ENCODE results near the gene LHFPL3.

Gene LHFPL3

DNA sequence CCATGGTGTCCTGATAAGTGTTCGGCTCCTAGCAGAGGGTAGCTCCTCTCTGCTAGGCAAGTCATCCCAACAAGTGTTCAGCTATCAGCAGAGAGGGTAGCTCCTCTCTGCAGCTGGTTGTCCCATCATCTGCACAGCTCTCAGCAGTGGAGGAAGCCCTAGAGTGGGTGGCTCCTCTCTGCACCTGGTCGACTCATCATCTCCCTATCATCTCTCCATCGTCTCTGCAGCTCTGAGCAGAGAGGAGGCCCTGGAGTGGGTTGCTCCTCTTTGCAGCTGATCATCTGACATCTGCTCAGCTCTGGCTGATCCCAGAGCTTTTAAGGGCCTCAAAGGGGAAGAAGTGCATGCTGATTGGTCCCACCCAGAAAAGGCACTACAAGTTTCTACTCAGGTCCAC is 485.7 kb downstream of the LHFPL3 start:
- intact Hi-C loops (cut with DNase I): no loop called here
- peak in 35 of 42 donors; percentile 3 to 88 (median 49) for DNase-seq

DNA sequence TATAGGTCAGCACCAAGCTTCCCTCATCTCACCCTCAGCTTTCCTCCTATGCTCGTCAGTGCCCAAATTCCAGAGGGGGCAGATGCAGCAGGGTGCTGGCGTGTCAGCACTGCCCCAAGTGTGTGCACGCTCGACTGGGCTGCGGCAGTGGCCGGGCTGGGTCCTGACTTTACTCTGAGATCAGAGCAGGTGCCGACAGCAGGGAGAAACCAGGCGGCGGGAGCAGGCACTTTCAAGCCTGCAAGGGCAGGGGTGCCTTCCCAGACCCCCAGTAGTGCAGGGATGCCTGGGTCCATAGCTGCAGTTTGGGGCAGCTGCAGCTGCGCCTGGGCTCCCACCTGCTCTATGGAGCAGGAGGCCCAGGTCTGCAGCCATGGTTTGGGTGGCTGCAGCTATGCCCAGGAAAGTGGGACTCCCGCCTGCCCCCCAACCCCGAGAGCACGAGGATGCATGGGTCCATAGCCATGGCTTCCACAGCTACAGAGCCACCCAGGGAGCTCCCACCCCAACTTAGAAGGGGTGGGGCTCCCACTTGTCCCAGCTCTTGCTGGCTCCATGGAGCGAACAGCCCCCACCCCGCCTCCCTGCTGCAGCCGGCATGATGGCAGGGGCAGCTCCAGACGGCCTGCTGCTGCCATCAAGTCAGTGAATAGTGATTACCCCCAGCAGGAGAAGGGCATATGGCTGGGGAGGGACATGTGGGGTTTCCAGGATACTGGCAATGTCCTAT is 486.4 kb downstream of the LHFPL3 start:
- intact Hi-C loops (cut with DNase I): no loop called here
- DNase-seq: peak in 2 of 42 donors; percentile 21 to 24

GRCh38 chr7:104816537-104816936 is 488.1 kb downstream of the LHFPL3 start:
- no peak for DNase-seq
- intact Hi-C loops (cut with DNase I): no loop called here

DNA sequence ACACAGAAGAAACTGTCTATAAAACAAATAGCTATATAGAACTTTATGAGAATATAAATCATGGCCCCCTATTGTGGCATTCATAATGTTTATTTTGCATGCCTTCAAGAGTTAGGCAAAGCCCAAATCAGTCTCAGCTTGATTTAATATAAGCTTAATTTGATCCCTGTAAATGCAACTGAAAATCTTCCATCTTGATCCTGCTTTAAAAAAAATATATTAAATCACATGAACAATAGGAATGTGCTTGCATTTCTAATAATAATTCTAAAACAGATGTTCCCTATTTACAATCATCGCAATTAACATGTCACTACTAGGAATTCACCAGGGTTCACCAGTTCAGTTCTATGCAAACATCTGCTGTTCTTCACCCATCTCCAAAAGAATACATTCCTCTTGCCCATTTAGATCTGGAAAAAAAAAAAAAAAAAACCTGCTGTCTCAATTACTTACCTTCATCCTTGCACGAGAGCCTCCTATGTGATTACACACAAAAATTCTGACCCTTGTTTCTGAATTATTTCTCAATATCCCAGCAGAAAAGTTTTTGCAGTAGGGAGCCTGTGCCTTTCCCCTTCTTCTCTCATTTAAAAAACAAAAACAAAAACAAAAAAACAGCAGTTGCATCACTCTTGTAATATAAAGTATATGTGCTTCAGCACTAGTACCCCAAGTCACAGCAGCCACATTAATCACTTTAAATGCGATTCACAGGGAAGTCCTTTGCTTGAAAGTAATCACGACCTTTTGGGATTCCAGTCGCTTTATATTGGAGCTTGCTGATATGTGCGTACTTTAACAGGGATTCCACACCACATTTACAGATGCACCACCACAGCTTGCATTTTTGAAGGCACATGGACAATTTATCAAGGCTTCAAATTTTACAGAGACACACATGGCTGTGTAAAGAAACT is 490.8 kb downstream of the LHFPL3 start:
- DNase-seq: no peak
- intact Hi-C loops (cut with DNase I): no loop called here

DNA sequence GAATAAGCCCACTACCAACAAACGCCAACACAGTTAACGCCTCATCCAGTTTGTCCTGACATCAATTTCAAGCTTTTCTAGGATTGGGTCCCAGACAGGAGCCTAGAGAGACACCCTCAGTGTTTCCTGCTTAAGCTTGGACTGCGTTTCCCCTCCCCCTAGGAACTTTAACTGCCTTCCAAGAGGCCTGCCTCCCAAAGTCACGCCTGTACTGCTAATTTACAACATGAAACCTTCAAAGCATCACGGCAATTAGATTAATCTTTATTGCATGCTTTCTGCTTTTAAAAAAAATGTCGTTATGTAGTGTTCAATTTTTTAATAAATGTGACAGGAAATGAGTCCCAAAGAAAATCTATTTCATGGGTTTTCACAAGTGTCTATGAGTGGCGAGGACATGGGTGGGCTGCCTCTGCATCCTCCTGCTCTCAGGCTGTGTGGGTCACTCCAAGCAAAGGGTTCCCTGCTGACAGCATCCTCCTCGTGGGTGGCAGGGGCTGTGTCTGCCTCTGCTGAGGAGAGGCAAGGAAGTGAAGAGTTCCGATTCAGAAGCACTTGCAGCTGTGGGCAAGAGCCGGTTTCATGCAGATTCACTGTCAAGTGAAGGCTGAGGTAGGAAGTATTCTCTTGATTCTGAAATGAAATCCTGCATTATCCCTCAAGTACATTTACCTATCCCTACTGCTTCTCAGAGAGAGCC is 492.6 kb downstream of the LHFPL3 start:
- intact Hi-C loops (cut with DNase I): no loop called here
- DNase-seq: peak in 7 of 42 donors; percentile 24 to 59 (median 31)

DNA sequence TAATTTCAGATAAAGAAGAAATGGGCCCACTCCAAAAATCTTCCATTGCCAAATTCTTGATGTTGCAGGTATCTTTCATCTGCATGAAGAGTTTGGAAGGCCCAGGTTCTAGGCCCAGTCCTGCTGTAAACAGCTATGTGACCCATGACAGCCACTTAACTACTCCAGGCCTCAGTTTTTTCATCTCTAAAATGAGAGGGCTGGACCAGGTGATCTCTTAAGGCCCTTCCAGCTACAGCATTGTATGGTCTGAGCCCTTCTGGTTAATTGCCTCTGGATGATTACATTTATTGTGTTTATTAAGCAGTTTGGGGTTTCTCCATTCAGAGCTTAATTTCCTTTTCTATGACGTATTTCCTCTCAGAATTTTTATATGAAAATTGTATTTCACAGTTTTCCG is 494.8 kb downstream of the LHFPL3 start:
- DNase-seq: no peak
- intact Hi-C loops (cut with DNase I): no loop called here

GRCh38 chr7:104825099-104825498 is 496.7 kb downstream of the LHFPL3 start:
- intact Hi-C loops (cut with DNase I): no loop called here
- DNase-seq: no peak

DNA sequence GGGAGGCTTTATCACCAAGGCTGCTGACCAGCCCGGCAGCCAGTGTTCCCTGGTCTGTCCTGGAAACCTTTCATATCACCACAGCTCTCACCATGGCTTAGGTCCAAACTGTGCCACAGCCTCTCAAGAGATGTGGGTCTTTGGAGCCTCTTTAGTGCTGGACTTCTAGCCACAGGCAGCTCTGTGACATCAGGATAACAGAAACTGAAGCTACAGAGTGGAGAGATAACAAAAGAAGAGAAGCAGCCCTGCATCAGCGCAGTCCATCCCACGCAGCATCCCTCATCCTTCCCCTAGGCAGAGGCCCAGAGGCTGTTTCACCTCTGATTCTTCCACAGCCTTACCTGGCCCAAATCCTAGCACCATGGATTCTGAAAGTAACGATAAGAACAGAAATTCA is 497.7 kb downstream of the LHFPL3 start:
- DNase-seq: no peak
- intact Hi-C loops (cut with DNase I): no loop called here

DNA sequence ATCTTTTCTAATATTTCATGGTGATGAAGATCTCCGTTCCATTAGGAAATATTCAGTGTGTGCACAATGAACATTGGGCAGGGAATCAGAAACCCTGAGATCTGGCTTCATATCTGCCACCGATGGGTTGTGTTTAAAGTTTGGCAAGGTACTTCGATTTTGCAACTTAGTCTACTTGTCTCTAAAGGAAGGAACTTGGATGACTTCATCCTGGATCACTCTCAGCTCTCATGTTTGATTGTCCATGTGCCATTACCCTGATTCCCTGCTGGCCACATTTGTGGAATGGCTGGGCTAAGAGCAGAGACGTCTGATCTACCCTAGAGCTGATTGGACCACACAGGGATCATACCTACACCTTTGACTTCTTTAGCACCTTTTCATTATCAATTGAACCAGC is 508.6 kb downstream of the LHFPL3 start:
- intact Hi-C loops (cut with DNase I): no loop called here
- no peak for DNase-seq

- DNase-seq: no peak
- intact Hi-C loops (cut with DNase I): no loop called here
Observed at GRCh38 chr7:104838537-104839299, 510.3 kb downstream of the LHFPL3 start.

DNA sequence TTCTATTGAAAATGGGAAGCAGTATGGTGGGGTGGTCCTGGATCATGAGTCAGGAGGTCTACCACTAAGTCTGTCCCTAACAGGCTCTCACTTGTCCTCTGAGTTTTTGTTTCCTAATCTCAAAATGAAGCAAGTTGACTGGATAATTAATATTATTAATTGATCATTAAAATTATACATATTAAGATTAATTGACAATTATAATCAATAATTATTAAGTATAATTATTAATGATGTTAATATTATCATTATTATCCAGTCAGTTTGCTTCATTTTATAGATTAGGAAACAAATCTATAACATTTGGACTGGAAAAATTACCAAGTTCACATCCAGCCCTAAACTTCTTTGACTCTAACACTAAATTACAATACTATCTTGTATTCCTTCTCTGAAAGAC is 511.4 kb downstream of the LHFPL3 start:
- intact Hi-C loops (cut with DNase I): loop anchor here (10.0 kb wide), 1 partner anchor 45 kb away; no protein-coding TSS in a partner anchor
- no peak for DNase-seq

DNA sequence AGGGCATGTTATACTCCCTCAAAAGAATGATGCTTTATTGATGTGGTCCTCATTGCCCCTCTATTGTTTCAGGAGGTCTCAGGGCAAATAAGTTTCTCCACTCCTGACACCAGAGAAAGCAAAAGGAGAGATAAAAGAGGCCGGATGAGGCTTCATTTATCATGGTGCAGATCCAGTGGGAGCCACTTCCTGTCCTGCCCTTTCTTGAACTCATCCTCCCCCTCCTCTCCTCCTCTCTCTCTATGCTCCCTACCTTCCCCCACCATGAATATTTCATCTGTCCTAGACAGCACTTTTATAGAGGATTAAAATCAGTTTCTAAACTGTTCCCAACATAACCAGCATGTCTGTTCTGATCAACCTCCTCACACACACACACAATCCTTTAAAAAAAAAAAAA is 513.4 kb downstream of the LHFPL3 start:
- intact Hi-C loops (cut with DNase I): loop anchor here (10.0 kb wide), 1 partner anchor 47 kb away; no protein-coding TSS in a partner anchor
- no peak for DNase-seq

DNA sequence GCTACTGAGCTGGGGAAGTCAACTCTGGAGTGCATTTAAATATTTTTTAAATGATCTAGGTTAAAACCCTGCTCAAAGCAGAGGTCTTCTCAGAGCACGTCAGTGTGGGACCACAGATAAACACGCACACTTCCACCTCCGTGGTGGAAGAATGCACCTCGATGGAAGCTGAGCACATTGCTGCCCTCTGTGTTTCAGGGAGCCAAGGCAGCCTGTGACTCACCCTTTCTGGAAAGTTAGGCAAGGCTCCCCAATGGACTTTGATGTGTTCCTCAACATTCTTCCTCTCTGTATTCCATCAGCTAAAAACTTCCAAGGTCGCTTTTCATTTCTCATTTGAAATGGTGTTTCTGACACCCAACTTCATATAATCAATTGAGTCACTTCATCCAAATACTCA is 514.8 kb downstream of the LHFPL3 start:
- no peak for DNase-seq
- intact Hi-C loops (cut with DNase I): loop anchor here (10.0 kb wide), 1 partner anchor 48 kb away; no protein-coding TSS in a partner anchor

- intact Hi-C loops (cut with DNase I): loop anchor here (10.0 kb wide), 1 partner anchor 51 kb away; no protein-coding TSS in a partner anchor
- DNase-seq: peak; percentile 15 to 86 (median 66)
Observed at GRCh38 chr7:104845557-104845956, 517.2 kb downstream of the LHFPL3 start.

DNA sequence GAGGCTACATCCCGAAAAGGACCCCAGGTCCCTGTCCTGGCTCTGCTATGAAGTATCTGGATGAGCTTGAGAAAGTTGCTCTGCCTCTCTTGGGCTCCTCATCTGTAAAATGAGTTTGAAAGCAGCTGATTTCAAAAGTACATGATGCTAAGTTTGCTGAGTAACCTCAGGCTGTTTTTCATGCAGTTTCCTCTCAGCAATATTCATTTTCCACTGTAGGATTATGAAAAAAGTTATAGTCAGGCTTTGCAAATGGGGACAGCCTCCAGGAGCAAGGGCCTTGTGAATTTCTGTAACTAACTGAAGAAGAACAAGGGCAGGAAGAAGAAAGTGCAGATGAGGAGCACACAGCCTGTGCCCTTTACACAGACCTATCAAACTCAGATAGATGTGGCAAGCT is 518.3 kb downstream of the LHFPL3 start:
- DNase-seq: no peak
- intact Hi-C loops (cut with DNase I): loop anchor here (10.0 kb wide), 1 partner anchor 52 kb away; no protein-coding TSS in a partner anchor

GRCh38 chr7:104848138-104848990 is 520.0 kb downstream of the LHFPL3 start:
- DNase-seq: peak in 39 of 42 donors; percentile 43 to 94 (median 78)
- intact Hi-C loops (cut with DNase I): loop anchor here (10.0 kb wide), 1 partner anchor 54 kb away; no protein-coding TSS in a partner anchor

DNA sequence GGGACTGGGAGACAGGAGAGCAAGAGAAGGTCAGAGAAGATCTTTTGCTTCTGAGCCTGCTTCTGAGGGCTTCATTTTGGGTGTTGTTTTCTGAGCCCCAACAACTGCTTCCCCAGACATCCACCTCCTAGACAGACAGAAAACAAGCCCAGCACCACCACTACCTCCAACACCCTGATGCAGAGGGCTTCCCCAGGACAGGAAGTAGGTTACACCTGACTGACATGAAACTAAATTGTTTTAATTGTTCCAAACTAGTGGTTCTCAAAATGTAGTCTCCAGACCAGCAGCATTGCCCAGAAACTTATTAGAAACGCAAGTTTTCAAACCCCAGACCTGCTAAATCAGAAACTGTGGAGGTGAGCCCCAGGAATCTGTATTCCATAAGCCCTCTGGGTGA is 522.0 kb downstream of the LHFPL3 start:
- intact Hi-C loops (cut with DNase I): loop anchor here (5.0 kb wide), 1 partner anchor 83 kb away; no protein-coding TSS in a partner anchor
- DNase-seq: no peak

Data from head of caudate nucleus (tissue), 42 donors.